AG04450 (cell line): ENCODE measurements around the gene NR2F6. TPM values are rescaled to one million over a fixed set of nuclear protein-coding genes. Genes with fewer than 3 reads are reported as not detected.

ENCODE experiments used
- CTCF ChIA-PET: fragments of 300-600, 350-600 bp; formaldehyde crosslinking; extraction: SDS; loops from one replicate; lab custom pipeline; 2022; ENCODE audit warnings: antibody characterized with exemption, inconsistent platforms; lab: Charles Lee
- POLR2A ChIA-PET: fragments of 350-600 bp; formaldehyde crosslinking; extraction: SDS; loops from one replicate; lab custom pipeline; 2021; ENCODE audit warnings: antibody characterized with exemption, inconsistent platforms; lab: Yijun Ruan, JAX
- DNase-seq: peaks from one replicate; pipeline ENCODE4 v3.0.0-alpha.2; 2011; ENCODE audit warnings: low read depth, low spot score
- H3K27ac ChIP-seq: one replicate; pipeline ENCODE4 v1.5.1; 2012; ENCODE audit warnings: low read depth, low read length, control low read depth
- H3K27me3 ChIP-seq: one replicate; pipeline ENCODE4 v1.6.0; 2012; ENCODE audit warnings: low read length; ENCODE audit not compliant: control insufficient read depth, insufficient read depth
- H3K4me3 ChIP-seq: 2 replicates; pipeline ENCODE4 v1.5.1; 2011; ENCODE audit warnings: mild to moderate bottlenecking, low read depth, low read length, control low read depth
- H3K9me3 ChIP-seq: 2 replicates; pipeline ENCODE4 v1.5.1; 2012; ENCODE audit warnings: low read length; ENCODE audit not compliant: control insufficient read depth, insufficient read depth
- CTCF ChIP-seq: IDR thresholded peaks from 2 replicates; pipeline ENCODE4 v1.5.1; 2011; ENCODE audit warnings: low read depth, low read length, control low read depth, inconsistent platforms
- polyA plus RNA-seq: library from polyadenylated mRNA; depleted of rRNA; stranded (reverse); fragments of >200 nt; gene quantifications from 2 replicates; pipeline ENCODE4 v1.2.3, GENCODE V29; 2011

The NR2F6 gene
- polyA plus RNA-seq, 1 experiment = 16.3 TPM

- H3K4me3 ChIP-seq = peak overlapping the region; percentile 86
- ChIA-PET POLR2A (no interaction called here), CTCF (interaction anchor here (0.6 kb wide), 1 partner anchor 474 kb away, joined by 3 read pairs; no protein-coding TSS in a partner anchor)
- H3K27me3 ChIP-seq = no peaks in the 10 kb centered on the region
- no peak for DNase-seq
- H3K9me3 ChIP-seq = no peaks in the 10 kb centered on the region; the same call in 1 of the 2 replicates
- H3K27ac ChIP-seq = no peak overlapping the region
- no peak for TF ChIP-seq CTCF
These were observed 1.7 kb downstream of the NR2F6 start for GRCh38 chr19:17243830-17244617.

DNA sequence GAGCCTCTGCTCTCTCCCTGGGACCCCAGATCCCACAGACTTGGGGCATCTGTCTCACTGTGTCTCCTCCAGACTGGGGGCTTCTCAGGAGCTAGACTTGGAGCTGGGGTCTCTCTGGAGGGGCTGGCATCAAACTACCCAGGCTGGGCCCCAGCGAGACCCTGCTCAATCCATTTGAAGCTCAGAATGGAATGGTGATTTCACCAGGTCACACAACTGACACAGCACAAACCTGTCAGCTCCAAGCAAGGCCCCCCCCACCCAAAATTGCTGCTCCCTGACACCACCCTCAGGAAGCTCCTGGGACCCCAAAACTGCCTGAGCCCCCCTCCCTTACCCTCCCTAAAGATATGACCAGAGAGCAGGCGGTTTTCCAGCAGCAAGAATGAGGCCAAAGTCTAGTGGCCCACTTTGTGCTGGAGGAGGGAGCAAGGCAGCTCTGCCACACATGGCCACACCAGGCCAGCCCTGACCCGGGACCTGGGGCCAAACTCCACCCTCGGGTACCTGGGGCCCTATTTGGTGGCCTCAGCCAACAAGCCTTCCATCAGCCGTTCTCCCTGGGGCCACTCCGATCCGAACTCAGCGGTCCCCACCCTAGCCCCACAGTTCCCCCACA is 2.4 kb downstream of the NR2F6 start:
- DNase-seq = no peak
- Histone ChIP-seq H3K4me3 (peak overlapping the region; percentile 86), H3K27ac (no peak overlapping the region), H3K9me3 (no peaks in the 10 kb centered on the region; the same call in 1 of the 2 replicates), H3K27me3 (no peaks in the 10 kb centered on the region)
- no peak for TF ChIP-seq CTCF
- ChIA-PET POLR2A (interaction anchor here (1.3 kb wide), 1 partner anchor 17 kb away, joined by 6 read pairs; the partner anchor contains the start of gene OCEL1), CTCF (interaction anchor here (1.0 kb wide), 1 partner anchor 39 kb away, joined by 4 read pairs; no protein-coding TSS in a partner anchor)

DNA sequence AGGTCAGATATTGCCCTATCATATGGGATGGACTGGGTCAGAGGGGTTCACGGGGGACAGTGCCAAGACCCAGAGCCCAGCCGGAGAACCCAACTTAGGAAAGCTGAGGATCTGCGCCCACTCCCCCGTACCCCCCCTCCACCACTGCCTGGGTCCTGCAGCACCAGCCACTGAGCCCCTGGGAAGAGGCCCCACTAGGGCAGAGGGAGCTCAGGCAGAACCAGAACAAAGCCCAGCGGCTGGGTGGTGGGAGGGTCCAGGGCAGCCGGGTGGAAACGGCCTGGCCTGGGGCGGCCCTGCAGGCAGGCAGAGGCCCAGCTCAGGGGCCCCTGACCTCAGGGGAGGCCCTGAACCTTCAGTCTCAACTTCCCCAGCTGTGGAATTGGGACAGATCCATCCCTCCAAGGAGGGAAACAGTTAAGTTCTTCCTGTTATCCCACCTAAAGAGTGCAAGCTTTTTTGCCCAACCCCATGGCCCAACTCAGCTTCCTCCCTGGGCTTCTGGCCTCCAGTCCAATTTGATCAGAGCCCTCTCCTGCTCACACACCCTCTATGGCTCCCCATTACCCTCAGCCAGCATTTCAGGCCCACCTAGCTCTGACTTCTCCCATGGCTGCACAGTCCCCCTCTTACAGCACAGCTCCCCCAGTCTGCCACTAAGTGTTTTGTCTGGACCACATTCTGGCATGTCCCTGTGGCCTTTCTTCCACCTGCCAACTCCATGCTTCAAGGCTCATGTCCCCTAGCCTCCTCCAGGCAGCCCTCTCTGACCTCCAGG is 3.1 kb downstream of the NR2F6 start:
- no peak overlapping the region for H3K27ac ChIP-seq
- no peaks in the 10 kb centered on the region; the same call in 1 of the 2 replicates for H3K9me3 ChIP-seq
- no peak for TF ChIP-seq CTCF
- peak overlapping the region; percentile 86 for H3K4me3 ChIP-seq
- no peak for DNase-seq
- no peaks in the 10 kb centered on the region for H3K27me3 ChIP-seq
- CTCF ChIA-PET = interaction anchor here (0.6 to 1.0 kb wide), 2 partner anchors 28 to 40 kb away, joined by 3 to 4 read pairs; partner anchors contain the start of gene USE1
- POLR2A ChIA-PET = interaction anchor here (1.3 kb wide), 1 partner anchor 16 kb away, joined by 6 read pairs; the partner anchor contains the start of gene OCEL1

DNA sequence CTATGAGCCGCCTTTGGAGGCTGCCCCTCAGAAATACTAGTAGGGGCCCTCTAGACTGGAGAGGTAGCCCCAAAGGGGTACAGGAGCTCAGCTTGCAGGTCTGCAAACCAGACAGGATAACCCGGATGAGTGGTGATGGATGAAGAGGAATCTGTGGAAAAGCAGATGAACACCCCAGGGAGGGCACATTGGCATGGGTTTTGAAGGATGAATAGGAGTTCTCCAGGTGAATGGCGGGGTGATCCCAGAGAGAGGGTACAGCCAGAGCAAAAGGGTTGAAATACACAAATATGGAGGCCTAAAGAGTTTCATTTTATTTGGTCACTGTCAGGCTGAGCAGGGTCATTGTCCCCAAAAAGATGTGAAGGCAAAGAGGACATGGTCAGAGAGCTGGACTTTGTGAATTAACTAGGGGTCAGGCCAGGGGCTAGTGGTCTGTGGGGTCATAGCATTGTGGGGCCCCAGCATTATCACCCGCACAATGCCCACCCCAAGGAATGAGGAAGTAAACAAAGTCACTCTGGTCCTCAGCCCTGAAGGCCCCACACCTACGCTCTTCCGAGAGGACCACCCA is 4.8 kb downstream of the NR2F6 start:
- DNase-seq = no peak
- Histone ChIP-seq H3K27ac (no peak overlapping the region), H3K27me3 (no peaks in the 10 kb centered on the region), H3K9me3 (no peaks in the 10 kb centered on the region; the same call in 1 of the 2 replicates), H3K4me3 (no peak overlapping the region)
- TF ChIP-seq CTCF = no peak
- ChIA-PET CTCF (interaction anchor here (0.7 kb wide), 1 partner anchor 21 kb away, joined by 3 read pairs; no protein-coding TSS in a partner anchor), POLR2A (interaction anchor here (0.6 kb wide), 2 partner anchors 139 to 270 kb away, joined by 4 to 7 read pairs; no protein-coding TSS in a partner anchor)
